T-helper 22 cell (primary cell): ENCODE data around the gene ANO6.

Source experiments
- DNase-seq: peaks from one replicate; pipeline ENCODE4 v3.0.0-alpha.2; 2020; ENCODE audit warnings: low read depth

The ANO6 gene

GRCh38 chr12:45279931-45280830 lies 64.3 kb downstream of the ANO6 start:
- no peak for DNase-seq

- DNase-seq = no peak
Measured at GRCh38 chr12:45281994-45282393, 66.1 kb downstream of the ANO6 start.

- DNase-seq = no peak
Measured at GRCh38 chr12:45282411-45282810, 66.5 kb downstream of the ANO6 start.

GRCh38 chr12:45284096-45284901 lies 68.4 kb downstream of the ANO6 start:
- no peak for DNase-seq

- no peak for DNase-seq
Measured at GRCh38 chr12:45285717-45286116, 69.8 kb downstream of the ANO6 start.

- DNase-seq = no peak
Measured at GRCh38 chr12:45286621-45287020, 70.7 kb downstream of the ANO6 start.

GRCh38 chr12:45289245-45290215 lies 73.6 kb downstream of the ANO6 start:
- no peak for DNase-seq

GRCh38 chr12:45290216-45290605 lies 74.3 kb downstream of the ANO6 start:
- no peak for DNase-seq

GRCh38 chr12:45291518-45291917 lies 75.6 kb downstream of the ANO6 start:
- DNase-seq = no peak

GRCh38 chr12:45292486-45293195 lies 76.7 kb downstream of the ANO6 start:
- no peak for DNase-seq

GRCh38 chr12:45294906-45295305 lies 79.0 kb downstream of the ANO6 start:
- no peak for DNase-seq

- DNase-seq = no peak
Measured at GRCh38 chr12:45296046-45296586, 80.2 kb downstream of the ANO6 start.

- no peak for DNase-seq
Measured at GRCh38 chr12:45298047-45298446, 82.2 kb downstream of the ANO6 start.

- no peak for DNase-seq
Measured at GRCh38 chr12:45298721-45299692, 83.1 kb downstream of the ANO6 start.

GRCh38 chr12:45302621-45303369 lies 86.9 kb downstream of the ANO6 start:
- no peak for DNase-seq

GRCh38 chr12:45303945-45304344 lies 88.0 kb downstream of the ANO6 start:
- no peak for DNase-seq

- no peak for DNase-seq
Measured at GRCh38 chr12:45304514-45305178, 88.8 kb downstream of the ANO6 start.

GRCh38 chr12:45305907-45306306 lies 90.0 kb downstream of the ANO6 start:
- DNase-seq = no peak
